Hepatocyte (in vitro differentiated cells): Measurements from ENCODE around the gene TMEM235. TPM values are rescaled to one million over a fixed set of nuclear protein-coding genes. Genes with fewer than 3 reads are reported as not detected.

Experiments
- DNase-seq: peaks from one replicate; pipeline ENCODE4 v3.0.0-alpha.2; 2016; ENCODE audit warnings: low spot score
- H2AFZ ChIP-seq: fragments of 200-600 bp; sonication (generic); 2 replicates; pipeline ENCODE4 v1.6.0; 2016; ENCODE audit warnings: antibody characterized with exemption, mild to moderate bottlenecking
- H3K27ac ChIP-seq: fragments of 200-600 bp; sonication (generic); 2 replicates; pipeline ENCODE4 v1.5.1; 2016; ENCODE audit warnings: mild to moderate bottlenecking
- H3K27me3 ChIP-seq: fragments of 200-600 bp; sonication (generic); 2 replicates; pipeline ENCODE4 v1.6.1; 2016
- H3K36me3 ChIP-seq: fragments of 200-600 bp; sonication (generic); replicated peaks from 2 replicates; pipeline ENCODE4 v1.5.1; 2016; ENCODE audit warnings: low read depth; ENCODE audit not compliant: insufficient read depth
- H3K4me1 ChIP-seq: fragments of 200-600 bp; sonication (generic); 2 replicates; pipeline ENCODE4 v1.5.1; 2016; ENCODE audit warnings: mild to moderate bottlenecking, moderate library complexity; ENCODE audit not compliant: insufficient read depth
- H3K4me2 ChIP-seq: fragments of 200-600 bp; sonication (generic); 2 replicates; pipeline ENCODE4 v1.6.0; 2016
- H3K4me3 ChIP-seq: fragments of 200-600 bp; sonication (generic); 2 replicates; pipeline ENCODE4 v1.5.1; 2016; ENCODE audit warnings: mild to moderate bottlenecking
- H3K79me2 ChIP-seq: fragments of 200-600 bp; sonication (generic); 2 replicates; pipeline ENCODE4 v1.6.0; 2017; ENCODE audit warnings: mild to moderate bottlenecking
- H3K9me2 ChIP-seq: fragments of 200-600 bp; sonication (generic); replicated peaks from 2 replicates; pipeline ENCODE4 v1.6.0; 2017; ENCODE audit warnings: mild to moderate bottlenecking; ENCODE audit not compliant: insufficient read depth
- H3K9me3 ChIP-seq: fragments of 200-600 bp; sonication (generic); 2 replicates; pipeline ENCODE4 v1.5.1; 2016; ENCODE audit warnings: low read depth, mild to moderate bottlenecking
- H4K20me1 ChIP-seq: fragments of 200-600 bp; sonication (generic); 2 replicates; pipeline ENCODE4 v1.6.0; 2016; ENCODE audit warnings: mild to moderate bottlenecking; ENCODE audit not compliant: insufficient read depth, poor library complexity, severe bottlenecking
- EZH2 ChIP-seq: fragments of 200-600 bp; sonication (generic); IDR thresholded peaks from 2 replicates; pipeline ENCODE4 v1.6.1; 2016; ENCODE audit warnings: antibody characterized with exemption, mild to moderate bottlenecking, borderline replicate concordance
- EZH2phosphoT487 ChIP-seq: fragments of 200-600 bp; sonication (generic); IDR thresholded peaks from one replicate; pipeline ENCODE4 v1.6.1; 2018; ENCODE audit warnings: antibody characterized with exemption, mild to moderate bottlenecking, low read depth, moderate library complexity; ENCODE audit not compliant: unreplicated experiment, severe bottlenecking
- WGBS: methylation state at CpG from one replicate; pipeline ENCODE4 v1.1.6; 2016; ENCODE audit warnings: low lambda C conversion rate; ENCODE audit errors: missing lambda C conversion rate; 5-methylcytosine and 5-hydroxymethylcytosine counted together
- polyA plus RNA-seq: library from polyadenylated mRNA; unstranded; fragments of >200 nt; fragmentation: Nextera tagmentation; extraction: Ambion mirVana; gene quantifications from 2 replicates; pipeline ENCODE4 v1.2.1, GENCODE V29; 2016
- total RNA-seq: library from RNA; depleted of rRNA; stranded (reverse); fragments of >200 nt; gene quantifications from 2 replicates; pipeline ENCODE4 v1.2.3, GENCODE V29; 2014
- TF ChIP-seq, protein P1 (sequence below): fragments of 200-600 bp; sonication (generic); IDR thresholded peaks from 2 replicates; pipeline ENCODE4 v1.5.1; 2016; ENCODE audit warnings: antibody characterized with exemption, mild to moderate bottlenecking; ENCODE audit not compliant: poor library complexity

The TMEM235 gene
- total and polyA plus RNA-seq, 2 experiments from 2014 or later, result 0.21 to 0.27 TPM

- no peak overlapping the region for H3K4me3 ChIP-seq
- H3K4me1 ChIP-seq, result no peaks in the 10 kb centered on the region
- no peak overlapping the region for H2AFZ ChIP-seq
- no peak for DNase-seq
- no peaks in the 10 kb centered on the region for H4K20me1 ChIP-seq
- no peak overlapping the region for H3K27ac ChIP-seq
- WGBS, result 96% methylated on average over 20 of the region's 20 CpGs
- H3K9me3 ChIP-seq, result no peaks in the 10 kb centered on the region
- TF ChIP-seq EZH2, result no peak
- TF ChIP-seq EZH2phosphoT487, result no peak
- TF ChIP-seq, protein P1, sequence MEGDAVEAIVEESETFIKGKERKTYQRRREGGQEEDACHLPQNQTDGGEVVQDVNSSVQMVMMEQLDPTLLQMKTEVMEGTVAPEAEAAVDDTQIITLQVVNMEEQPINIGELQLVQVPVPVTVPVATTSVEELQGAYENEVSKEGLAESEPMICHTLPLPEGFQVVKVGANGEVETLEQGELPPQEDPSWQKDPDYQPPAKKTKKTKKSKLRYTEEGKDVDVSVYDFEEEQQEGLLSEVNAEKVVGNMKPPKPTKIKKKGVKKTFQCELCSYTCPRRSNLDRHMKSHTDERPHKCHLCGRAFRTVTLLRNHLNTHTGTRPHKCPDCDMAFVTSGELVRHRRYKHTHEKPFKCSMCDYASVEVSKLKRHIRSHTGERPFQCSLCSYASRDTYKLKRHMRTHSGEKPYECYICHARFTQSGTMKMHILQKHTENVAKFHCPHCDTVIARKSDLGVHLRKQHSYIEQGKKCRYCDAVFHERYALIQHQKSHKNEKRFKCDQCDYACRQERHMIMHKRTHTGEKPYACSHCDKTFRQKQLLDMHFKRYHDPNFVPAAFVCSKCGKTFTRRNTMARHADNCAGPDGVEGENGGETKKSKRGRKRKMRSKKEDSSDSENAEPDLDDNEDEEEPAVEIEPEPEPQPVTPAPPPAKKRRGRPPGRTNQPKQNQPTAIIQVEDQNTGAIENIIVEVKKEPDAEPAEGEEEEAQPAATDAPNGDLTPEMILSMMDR, result no peak
- no peak overlapping the region for H3K4me2 ChIP-seq
- no peaks in the 10 kb centered on the region for H3K36me3 ChIP-seq
- no peaks in the 10 kb centered on the region for H3K79me2 ChIP-seq
- no peaks in the 10 kb centered on the region for H3K9me2 ChIP-seq
- peaks cover 13% of the 10 kb centered on the region for H3K27me3 ChIP-seq
Observed at GRCh38 chr17:78236362-78237127, 5.1 kb downstream of the TMEM235 start.

DNA sequence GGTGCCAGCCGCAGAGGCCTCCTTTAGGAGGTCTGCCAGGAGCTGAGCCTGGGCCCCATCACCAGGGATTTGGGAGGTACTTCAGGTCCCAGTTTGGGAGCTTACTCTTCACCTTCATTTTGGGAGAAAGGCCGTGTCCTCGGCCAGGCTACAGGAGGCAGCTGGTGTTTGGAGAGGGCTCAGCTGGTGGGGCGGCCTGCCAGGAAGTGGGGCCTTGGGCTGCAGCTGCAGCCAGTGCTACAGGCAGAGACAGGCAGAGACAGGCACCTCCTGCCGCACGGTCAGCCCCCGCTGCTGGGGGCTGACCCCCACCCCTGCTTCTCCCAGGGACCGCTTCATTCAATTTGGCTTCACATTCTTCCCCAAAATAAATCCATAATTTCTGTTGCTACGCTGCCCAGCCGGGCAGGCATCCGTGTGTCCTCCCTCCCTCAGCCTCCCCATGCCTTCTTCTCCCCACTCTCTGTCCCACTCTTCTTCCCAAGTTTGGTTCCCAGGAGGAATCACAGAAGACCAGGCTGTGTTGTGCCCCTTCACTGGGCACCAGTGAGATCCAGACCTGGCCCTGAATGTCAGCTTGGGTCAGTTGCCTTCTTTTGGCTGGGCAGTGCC lies 6.1 kb downstream of the TMEM235 start:
- H3K4me3 ChIP-seq, result no peak overlapping the region
- no peaks in the 10 kb centered on the region for H3K4me1 ChIP-seq
- H3K27ac ChIP-seq, result no peak overlapping the region
- H3K9me2 ChIP-seq, result no peaks in the 10 kb centered on the region
- H3K27me3 ChIP-seq, result peaks cover 7% of the 10 kb centered on the region
- H4K20me1 ChIP-seq, result no peaks in the 10 kb centered on the region
- H3K36me3 ChIP-seq, result no peaks in the 10 kb centered on the region
- no peak overlapping the region for H2AFZ ChIP-seq
- DNase-seq, result peak; percentile 10
- 81% methylated on average over 10 of the region's 11 CpGs for WGBS
- no peaks in the 10 kb centered on the region for H3K9me3 ChIP-seq
- TF ChIP-seq EZH2phosphoT487 (no peak), EZH2 (no peak)
- TF ChIP-seq, protein P1, result no peak
- no peaks in the 10 kb centered on the region for H3K79me2 ChIP-seq
- H3K4me2 ChIP-seq, result no peak overlapping the region

- no peak overlapping the region for H3K27ac ChIP-seq
- DNase-seq, result peak; percentile 4
- no peaks in the 10 kb centered on the region for H3K4me1 ChIP-seq
- no peaks in the 10 kb centered on the region for H3K36me3 ChIP-seq
- H4K20me1 ChIP-seq, result no peaks in the 10 kb centered on the region
- H3K4me2 ChIP-seq, result no peak overlapping the region
- no peaks in the 10 kb centered on the region for H3K9me2 ChIP-seq
- no peaks in the 10 kb centered on the region for H3K79me2 ChIP-seq
- no peak overlapping the region for H3K4me3 ChIP-seq
- H3K9me3 ChIP-seq, result no peaks in the 10 kb centered on the region
- WGBS, result 86% methylated on average over 20 of the region's 20 CpGs
- H3K27me3 ChIP-seq, result no peaks in the 10 kb centered on the region
- no peak for TF ChIP-seq EZH2phosphoT487
- no peak overlapping the region for H2AFZ ChIP-seq
Observed at GRCh38 chr17:78238823-78239488, 7.5 kb downstream of the TMEM235 start.

DNA sequence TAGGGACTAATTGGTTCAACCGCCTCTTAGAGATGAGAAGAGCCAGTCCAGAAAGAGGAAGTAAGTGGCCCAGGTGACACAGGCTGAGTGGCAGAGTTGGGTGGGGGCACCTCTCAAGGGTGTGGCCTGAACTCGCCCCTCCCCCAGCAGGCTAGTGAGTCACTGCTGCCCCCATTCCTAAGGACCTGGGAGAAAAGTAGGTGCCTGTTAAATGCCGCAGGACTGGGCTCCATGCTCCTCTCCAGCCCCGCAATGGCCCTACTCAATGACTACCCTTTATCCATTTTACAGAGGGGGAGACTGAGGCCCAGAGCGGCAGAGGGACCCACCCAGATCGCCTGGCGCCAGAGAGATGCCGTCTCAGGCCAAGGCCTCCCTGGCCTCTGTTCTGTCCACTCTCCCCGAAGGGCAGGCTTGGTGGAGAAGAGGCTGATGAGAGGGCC lies 8.1 kb downstream of the TMEM235 start:
- DNase-seq, result peak; percentile 8
- no peaks in the 10 kb centered on the region for H3K4me1 ChIP-seq
- no peak overlapping the region for H3K4me3 ChIP-seq
- H3K27me3 ChIP-seq, result no peaks in the 10 kb centered on the region
- no peaks in the 10 kb centered on the region for H3K79me2 ChIP-seq
- no peaks in the 10 kb centered on the region for H3K9me3 ChIP-seq
- H3K27ac ChIP-seq, result no peak overlapping the region
- 91% methylated on average over 9 of the region's 9 CpGs for WGBS
- TF ChIP-seq EZH2 (no peak), EZH2phosphoT487 (no peak)
- TF ChIP-seq, protein P1, result no peak
- no peaks in the 10 kb centered on the region for H3K9me2 ChIP-seq
- H2AFZ ChIP-seq, result no peak overlapping the region
- H3K36me3 ChIP-seq, result no peaks in the 10 kb centered on the region
- no peaks in the 10 kb centered on the region for H4K20me1 ChIP-seq
- no peak overlapping the region for H3K4me2 ChIP-seq
